Trophoblast cell (in vitro differentiated cells and primary cell): Measurements from ENCODE around the gene TRAT1.

Experiments
- DNase-seq, 2 donors: peaks; one replicate each; pipeline ENCODE4 v3.0.0-alpha.2; 2016
- H2AFZ ChIP-seq: 2 replicates; pipeline ENCODE4 v1.6.1; 2013; ENCODE audit warnings: low read length, moderate library complexity, mild to moderate bottlenecking; ENCODE audit not compliant: insufficient read depth, poor library complexity
- H2AK5ac ChIP-seq: 2 replicates; pipeline ENCODE4 v1.6.1; 2013; ENCODE audit warnings: mild to moderate bottlenecking, low read length
- H2BK120ac ChIP-seq: 2 replicates; pipeline ENCODE4 v1.6.1; 2013; ENCODE audit warnings: low read length, mild to moderate bottlenecking, moderate library complexity; ENCODE audit not compliant: insufficient read depth, poor library complexity
- H2BK12ac ChIP-seq: 2 replicates; pipeline ENCODE4 v1.6.1; 2013; ENCODE audit warnings: mild to moderate bottlenecking, low read length, moderate library complexity
- H2BK5ac ChIP-seq: 2 replicates; pipeline ENCODE4 v1.6.1; 2013; ENCODE audit warnings: low read length, low read depth, moderate library complexity, mild to moderate bottlenecking; ENCODE audit not compliant: poor library complexity
- H3K14ac ChIP-seq: 2 replicates; pipeline ENCODE4 v1.6.1; 2013; ENCODE audit warnings: mild to moderate bottlenecking, low read length
- H3K18ac ChIP-seq: 2 replicates; pipeline ENCODE4 v1.6.1; 2013; ENCODE audit warnings: mild to moderate bottlenecking, low read length
- H3K23ac ChIP-seq: 2 replicates; pipeline ENCODE4 v1.6.1; 2013; ENCODE audit warnings: low read length
- H3K27ac ChIP-seq: 2 replicates; pipeline ENCODE4 v1.5.1; 2013; ENCODE audit warnings: low read depth, mild to moderate bottlenecking, inconsistent platforms, low read length, moderate library complexity
- H3K27me3 ChIP-seq: 2 replicates; pipeline ENCODE4 v1.6.1; 2013; ENCODE audit warnings: inconsistent platforms, mild to moderate bottlenecking, low read length, moderate library complexity; ENCODE audit not compliant: insufficient read depth
- H3K36me3 ChIP-seq, 2 experiments: 1 replicate in 1 of 2; 2 replicates in 1 of 2; pipeline ENCODE4 v1.6.1; 2013; ENCODE audit warnings: low read length in 2 of 2, mild to moderate bottlenecking in 2 of 2, moderate library complexity in 1 of 2; ENCODE audit not compliant: insufficient read depth in 2 of 2, control insufficient read depth in 1 of 2
- H3K4ac ChIP-seq: 2 replicates; pipeline ENCODE4 v1.6.1; 2013; ENCODE audit warnings: low read depth, mild to moderate bottlenecking, low read length, moderate library complexity
- H3K4me1 ChIP-seq, 2 experiments: 1 replicate in 1 of 2; 2 replicates in 1 of 2; pipeline ENCODE4 v1.6.1; 2013; ENCODE audit warnings: low read length in 2 of 2, mild to moderate bottlenecking in 2 of 2, moderate library complexity in 1 of 2; ENCODE audit not compliant: insufficient read depth in 2 of 2, control insufficient read depth in 1 of 2
- H3K4me2 ChIP-seq: 2 replicates; pipeline ENCODE4 v1.6.1; 2013; ENCODE audit warnings: inconsistent platforms, mild to moderate bottlenecking, low read length, moderate library complexity
- H3K4me3 ChIP-seq: 2 replicates; pipeline ENCODE4 v1.5.1; 2013; ENCODE audit warnings: mild to moderate bottlenecking, low read depth, low read length, inconsistent platforms
- H3K79me1 ChIP-seq: one replicate; pipeline ENCODE4 v1.6.1; 2013; ENCODE audit warnings: low read length
- H3K79me2 ChIP-seq: 2 replicates; pipeline ENCODE4 v1.6.1; 2013; ENCODE audit warnings: low read length, mild to moderate bottlenecking; ENCODE audit not compliant: control insufficient read depth, insufficient read depth, poor library complexity
- H3K9ac ChIP-seq: 2 replicates; pipeline ENCODE4 v1.6.1; 2013; ENCODE audit warnings: mild to moderate bottlenecking, low read length
- H3K9me3 ChIP-seq: 2 replicates; pipeline ENCODE4 v1.6.1; 2013; ENCODE audit warnings: low read depth, mild to moderate bottlenecking, control low read depth, inconsistent platforms, low read length; ENCODE audit not compliant: insufficient read depth
- H4K12ac ChIP-seq: 2 replicates; pipeline ENCODE4 v1.6.1; 2013; ENCODE audit warnings: low read depth, mild to moderate bottlenecking, low read length, moderate library complexity
- H4K8ac ChIP-seq: 2 replicates; pipeline ENCODE4 v1.6.1; 2013; ENCODE audit warnings: low read depth, mild to moderate bottlenecking, low read length, moderate library complexity
- H4K91ac ChIP-seq: one replicate; pipeline ENCODE4 v1.6.1; 2013; ENCODE audit warnings: low read depth, mild to moderate bottlenecking, low read length, moderate library complexity
- WGBS: extraction: QIAGEN DNeasy Blood & Tissue Kit; methylation state at CpG from one replicate; pipeline ENCODE4 v1.1.7; 2013; ENCODE audit warnings: missing lambda C conversion rate; ENCODE audit not compliant: insufficient read length, insufficient coverage; ENCODE audit errors: extremely low coverage; 5-methylcytosine and 5-hydroxymethylcytosine counted together

TRAT1 gene

GRCh38 chr3:108897883-108898282 is 75.3 kb downstream of the TRAT1 start:
- no CpG with 5 or more reads among the region's 3 CpGs for WGBS
- H3K9ac ChIP-seq, result no peak overlapping the region
- H2BK12ac ChIP-seq, result no peak overlapping the region
- H2AK5ac ChIP-seq, result no peak overlapping the region
- no peak for DNase-seq
- no peak overlapping the region for H2BK120ac ChIP-seq
- no peak overlapping the region for H2BK5ac ChIP-seq
- H4K91ac ChIP-seq, result no peak overlapping the region
- no peaks in the 10 kb centered on the region for H3K79me2 ChIP-seq
- no peak overlapping the region for H3K14ac ChIP-seq
- no peak overlapping the region for H3K27ac ChIP-seq
- no peaks in the 10 kb centered on the region for H3K27me3 ChIP-seq
- no peaks in the 10 kb centered on the region for H3K79me1 ChIP-seq
- H3K36me3 ChIP-seq, result no peaks in the 10 kb centered on the region
- no peaks in the 10 kb centered on the region for H3K4me1 ChIP-seq
- H4K8ac ChIP-seq, result no peak overlapping the region
- H3K4me2 ChIP-seq, result no peak overlapping the region
- H3K18ac ChIP-seq, result no peak overlapping the region
- H2AFZ ChIP-seq, result no peak overlapping the region
- H3K23ac ChIP-seq, result no peak overlapping the region
- H3K9me3 ChIP-seq, result no peaks in the 10 kb centered on the region
- H4K12ac ChIP-seq, result no peak overlapping the region
- no peak overlapping the region for H3K4me3 ChIP-seq
- no peak overlapping the region for H3K4ac ChIP-seq

GRCh38 chr3:108899530-108899929 is 76.9 kb downstream of the TRAT1 start:
- Histone ChIP-seq H3K79me2 (no peaks in the 10 kb centered on the region), H3K79me1 (no peaks in the 10 kb centered on the region), H2BK5ac (no peak overlapping the region), H3K14ac (no peak overlapping the region), H3K18ac (no peak overlapping the region), H3K9ac (no peak overlapping the region), H3K27me3 (no peaks in the 10 kb centered on the region), H3K36me3 (no peaks in the 10 kb centered on the region), H3K23ac (no peak overlapping the region), H4K8ac (no peak overlapping the region), H2AK5ac (no peak overlapping the region), H3K4me2 (no peak overlapping the region), H3K9me3 (no peaks in the 10 kb centered on the region), H2AFZ (no peak overlapping the region), H4K12ac (no peak overlapping the region), H2BK12ac (no peak overlapping the region), H3K4me1 (no peaks in the 10 kb centered on the region), H2BK120ac (no peak overlapping the region), H3K4ac (no peak overlapping the region), H4K91ac (no peak overlapping the region), H3K27ac (no peak overlapping the region), H3K4me3 (no peak overlapping the region)
- no CpG with 5 or more reads among the region's 3 CpGs for WGBS
- no peak for DNase-seq
